ENCODE data around the gene SUMO2. TPM values are rescaled to one million over a fixed set of nuclear protein-coding genes. Genes with fewer than 3 reads are reported as not detected.

The SUMO2 gene
- total and polyA plus RNA-seq, 7 experiments from 2014 or later, result 173 to 494 (median 247) TPM

GRCh38 chr17:75154195-75155106 is 28.3 kb downstream of the SUMO2 start, which contains the start of gene JPT1:
Gene JPT1, minus strand, starts transcription at chr17:75154512. Its CDS starts 115 bp downstream, at chr17:75154397.
- Histone ChIP-seq H3K27ac (ENCODE audit: low read depth, low read length) (peak within 1 kb of the TSS; percentile 80), H3K4me3 (ENCODE audit: low read length) (peak within 1 kb of the TSS; percentile 84), H3K9me3 (ENCODE audit: control insufficient read depth in 2 of 3, low read length in 3 of 3) (no peaks in the 10 kb centered on the region), H3K4me1 (ENCODE audit: control insufficient read depth in 2 of 2, insufficient read depth in 2 of 2, low read length in 2 of 2) (peaks cover 0 to 18% of the 10 kb centered on the region in 2 donors), H3K36me3 (ENCODE audit: control insufficient read depth in 2 of 3, insufficient read depth in 3 of 3, low read length in 3 of 3) (peaks cover 0 to 6% (median 0%) of the 10 kb centered on the region in 3 experiments), H3K27me3 (ENCODE audit: control insufficient read depth in 2 of 2, insufficient read depth in 2 of 2, low read length in 2 of 2) (no peaks in the 10 kb centered on the region)
- H3K9me3 Mint-ChIP-seq, result peaks cover 0 to 5% (median 0%) of the 10 kb centered on the region in 11 donors
- no peaks in the 10 kb centered on the region for H3K27me3 Mint-ChIP-seq
- H3K36me3 Mint-ChIP-seq, result peaks cover 0 to 11% (median 0%) of the 10 kb centered on the region in 5 donors
- H3K4me1 Mint-ChIP-seq, result peaks cover 11 to 39% (median 36%) of the 10 kb centered on the region in 7 donors
- peak; percentile 100 for ATAC-seq
- H3K4me3 Mint-ChIP-seq, result peak within 1 kb of the TSS; percentile 88 to 98 (median 94)
- H3K27ac Mint-ChIP-seq, result peak within 1 kb of the TSS; percentile 78 to 96 (median 92)
- POLR2A ChIA-PET, result interaction anchor here (0.6 to 2.5 kb wide), 13 partner anchors 8 to 135 kb away, joined by 3 to 8 read pairs (median 3); partner anchors contain the start of genes NT5C, SLC16A5 and SLC25A19
- CTCF ChIA-PET, result interaction anchor here (0.5 kb wide), 1 partner anchor 26 kb away, joined by 3 read pairs; no protein-coding TSS in a partner anchor
- intact Hi-C loops (cut with micrococcal nuclease), result loop anchor here (1.0 kb wide), 11 partner anchors 11 to 281 kb away; partner anchors contain the start of genes NT5C (in 2 of the 2), SLC25A19 (in 2 of the 2), ARMC7 (in 1 of the 2) and GGA3 (in 1 of the 2)
- peak; percentile 82 to 98 (median 96) for DNase-seq

- Histone ChIP-seq H3K27ac (ENCODE audit: low read depth, low read length) (peak overlapping the region; percentile 80), H3K4me1 (ENCODE audit: control insufficient read depth in 2 of 2, insufficient read depth in 2 of 2, low read length in 2 of 2) (peaks cover 0 to 18% of the 10 kb centered on the region in 2 donors), H3K27me3 (ENCODE audit: control insufficient read depth in 2 of 2, insufficient read depth in 2 of 2, low read length in 2 of 2) (no peaks in the 10 kb centered on the region), H3K4me3 (ENCODE audit: low read length) (peak overlapping the region; percentile 84), H3K36me3 (ENCODE audit: control insufficient read depth in 2 of 3, insufficient read depth in 3 of 3, low read length in 3 of 3) (peaks cover 0 to 6% (median 0%) of the 10 kb centered on the region in 3 experiments), H3K9me3 (ENCODE audit: control insufficient read depth in 2 of 3, low read length in 3 of 3) (no peaks in the 10 kb centered on the region)
- peak in 3 of 9 donors; percentile 7 to 58 (median 12) for DNase-seq
- Mint-ChIP-seq H3K36me3 (peaks cover 0 to 11% (median under 1%) of the 10 kb centered on the region in 5 donors), H3K4me1 (peaks cover 11 to 39% (median 36%) of the 10 kb centered on the region in 7 donors), H3K9me3 (peaks cover 0 to 5% (median 0%) of the 10 kb centered on the region in 11 donors), H3K27me3 (no peaks in the 10 kb centered on the region), H3K4me3 (peak overlapping the region; percentile 88 to 98 (median 93)), H3K27ac (peak overlapping the region; percentile 65 to 95 (median 85))
- POLR2A ChIA-PET, result interaction anchor here (1.0 to 2.5 kb wide), 8 partner anchors 8 to 117 kb away, joined by 3 to 8 read pairs (median 4); partner anchors contain the start of genes NT5C and SLC16A5
- CTCF ChIA-PET, result no interaction called here
- no peak for ATAC-seq
- intact Hi-C loops (cut with micrococcal nuclease), result loop anchor here (1.0 kb wide), 11 partner anchors 12 to 280 kb away; partner anchors contain the start of genes NT5C (in 2 of the 2), SLC25A19 (in 2 of the 2), ARMC7 (in 1 of the 2) and GGA3 (in 1 of the 2)
Measured at GRCh38 chr17:75153780-75154194, 29.0 kb downstream of the SUMO2 start.

DNA sequence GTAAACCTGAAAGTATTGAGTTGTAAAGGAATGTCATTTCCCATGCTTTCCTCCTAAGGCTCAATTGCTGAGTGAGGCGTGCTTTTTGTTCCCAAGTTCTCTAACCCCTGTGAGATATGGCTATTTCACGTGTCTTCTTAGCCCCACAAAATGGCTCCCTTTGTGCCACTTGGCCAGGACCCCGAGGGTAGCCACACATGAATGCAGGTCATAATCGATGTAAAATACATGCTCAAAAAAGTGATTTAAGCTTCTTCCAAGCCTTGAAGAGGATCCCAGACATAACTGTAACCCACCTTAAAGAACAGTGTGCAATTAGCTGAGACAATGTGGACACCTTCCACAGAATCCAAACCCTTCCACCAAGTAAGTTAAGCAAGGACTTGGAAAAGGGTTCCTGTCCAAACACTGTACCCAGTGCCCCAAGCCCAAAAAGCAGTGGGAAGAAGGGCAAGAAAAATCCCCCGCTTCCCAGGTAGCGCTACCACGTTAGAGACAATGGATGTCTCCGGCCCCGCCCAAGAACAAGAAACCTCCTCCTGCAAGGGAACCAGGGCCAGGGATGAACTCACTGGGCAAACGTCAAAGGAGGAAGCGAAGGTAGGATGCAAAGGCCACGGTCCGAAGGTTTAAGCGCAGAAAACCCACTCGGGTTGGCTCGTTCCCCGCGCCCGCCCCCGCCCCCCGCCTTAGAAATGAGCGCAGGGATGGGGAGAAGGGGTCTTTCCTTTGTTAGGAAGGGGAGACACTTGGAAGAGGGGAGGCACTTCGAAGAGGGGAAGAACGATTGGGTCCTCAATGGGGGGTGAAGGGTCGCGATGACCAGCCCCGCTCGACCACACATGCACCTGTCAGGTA is 29.6 kb downstream of the SUMO2 start:
- peak in 1 of 9 donors; percentile 49 for DNase-seq
- Mint-ChIP-seq H3K36me3 (peaks cover 0 to 14% (median 4%) of the 10 kb centered on the region in 5 donors), H3K4me1 (peaks cover 11 to 44% (median 39%) of the 10 kb centered on the region in 7 donors), H3K9me3 (peaks cover 0 to 5% (median 0%) of the 10 kb centered on the region in 11 donors), H3K27ac (peak overlapping the region; percentile 65 to 95 (median 85)), H3K27me3 (no peaks in the 10 kb centered on the region), H3K4me3 (peak overlapping the region; percentile 88 to 98 (median 93))
- Histone ChIP-seq H3K27ac (ENCODE audit: low read depth, low read length) (peak overlapping the region; percentile 80), H3K4me3 (ENCODE audit: low read length) (peak overlapping the region; percentile 84), H3K27me3 (ENCODE audit: control insufficient read depth in 2 of 2, insufficient read depth in 2 of 2, low read length in 2 of 2) (no peaks in the 10 kb centered on the region), H3K4me1 (ENCODE audit: control insufficient read depth in 2 of 2, insufficient read depth in 2 of 2, low read length in 2 of 2) (peaks cover 0 to 18% of the 10 kb centered on the region in 2 donors), H3K36me3 (ENCODE audit: control insufficient read depth in 2 of 3, insufficient read depth in 3 of 3, low read length in 3 of 3) (peaks cover 0 to 11% (median 0%) of the 10 kb centered on the region in 3 experiments), H3K9me3 (ENCODE audit: control insufficient read depth in 2 of 3, low read length in 3 of 3) (no peaks in the 10 kb centered on the region)
- ATAC-seq, result no peak
- ChIA-PET POLR2A (interaction anchor here (1.1 kb wide), 1 partner anchor 15 kb away, joined by 4 read pairs; no protein-coding TSS in a partner anchor), CTCF (no interaction called here)
- intact Hi-C loops (cut with micrococcal nuclease), result no loop called here

GRCh38 chr17:75152523-75152921 is 30.2 kb downstream of the SUMO2 start:
- no peak for ATAC-seq

DNA sequence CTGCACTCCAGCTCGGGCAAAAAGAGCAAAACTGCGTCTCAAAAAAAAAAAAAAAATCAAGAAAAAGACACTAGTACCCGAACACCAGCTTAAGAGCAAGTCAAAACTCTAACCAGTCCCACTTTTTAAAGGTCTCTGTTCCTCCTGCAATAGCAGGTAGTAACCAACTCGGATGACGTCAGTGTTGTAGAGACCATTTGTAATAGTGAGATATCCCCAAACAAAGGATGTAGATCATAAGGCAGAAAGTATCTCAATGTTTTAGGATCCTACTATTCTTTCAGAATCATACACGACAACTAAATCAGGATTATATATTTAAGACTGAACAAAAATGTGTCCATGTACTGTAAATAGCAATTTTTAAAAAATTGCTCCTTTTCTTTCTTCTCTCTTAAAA is 30.8 kb downstream of the SUMO2 start:
- DNase-seq (no peak), ATAC-seq (no peak)
- Mint-ChIP-seq H3K4me1 (peaks cover 18 to 52% (median 37%) of the 10 kb centered on the region in 7 donors), H3K27me3 (no peaks in the 10 kb centered on the region), H3K4me3 (peak overlapping the region in 7 of 10 donors; percentile 12 to 98 (median 93)), H3K27ac (peak overlapping the region in 4 of 9 donors; percentile 19 to 95 (median 88)), H3K36me3 (peaks cover 0 to 24% (median 7%) of the 10 kb centered on the region in 5 donors), H3K9me3 (peaks cover 0 to 5% (median 0%) of the 10 kb centered on the region in 11 donors)
- intact Hi-C loops (cut with micrococcal nuclease), result no loop called here
- CTCF ChIA-PET, result no interaction called here
- peaks cover 0 to 23% (median 0%) of the 10 kb centered on the region in 3 experiments for H3K36me3 ChIP-seq (ENCODE audit: control insufficient read depth in 2 of 3, insufficient read depth in 3 of 3, low read length in 3 of 3)
- POLR2A ChIA-PET, result interaction anchor here (0.7 to 1.2 kb wide), 3 partner anchors 38 to 109 kb away, joined by 3 read pairs; partner anchors contain the start of genes GGA3 and MRPS7
- no peak overlapping the region for H3K27ac ChIP-seq (ENCODE audit: low read depth, low read length)
- peaks cover 0 to 18% of the 10 kb centered on the region in 2 donors for H3K4me1 ChIP-seq (ENCODE audit: control insufficient read depth in 2 of 2, insufficient read depth in 2 of 2, low read length in 2 of 2)
- H3K27me3 ChIP-seq (ENCODE audit: control insufficient read depth in 2 of 2, insufficient read depth in 2 of 2, low read length in 2 of 2), result no peaks in the 10 kb centered on the region
- H3K9me3 ChIP-seq (ENCODE audit: control insufficient read depth in 2 of 3, low read length in 3 of 3), result no peaks in the 10 kb centered on the region
- no peak overlapping the region for H3K4me3 ChIP-seq (ENCODE audit: low read length)

More at GRCh38 chr17:75152523-75152921, 30.2 kb downstream of the SUMO2 start:
- peaks cover 0 to 17% (median 0%) of the 10 kb centered on the region in 3 experiments for H3K36me3 ChIP-seq (ENCODE audit: control insufficient read depth in 2 of 3, insufficient read depth in 3 of 3, low read length in 3 of 3)
- no peaks in the 10 kb centered on the region for H3K27me3 ChIP-seq (ENCODE audit: control insufficient read depth in 2 of 2, insufficient read depth in 2 of 2, low read length in 2 of 2)
- peaks cover 0 to 5% (median 0%) of the 10 kb centered on the region in 11 donors for H3K9me3 Mint-ChIP-seq
- H3K9me3 ChIP-seq (ENCODE audit: control insufficient read depth in 2 of 3, low read length in 3 of 3), result no peaks in the 10 kb centered on the region
- no peaks in the 10 kb centered on the region for H3K27me3 Mint-ChIP-seq
- H3K4me3 Mint-ChIP-seq, result peak overlapping the region; percentile 88 to 98 (median 93)
- H3K4me1 ChIP-seq (ENCODE audit: control insufficient read depth in 2 of 2, insufficient read depth in 2 of 2, low read length in 2 of 2), result peaks cover 0 to 18% of the 10 kb centered on the region in 2 donors
- H3K4me1 Mint-ChIP-seq, result peaks cover 12 to 49% (median 39%) of the 10 kb centered on the region in 7 donors
- intact Hi-C loops (cut with micrococcal nuclease), result no loop called here
- peak overlapping the region in 7 of 9 donors; percentile 1 to 95 (median 83) for H3K27ac Mint-ChIP-seq
- ChIA-PET POLR2A (interaction anchor here (1.1 kb wide), 1 partner anchor 16 kb away, joined by 4 read pairs; no protein-coding TSS in a partner anchor), CTCF (no interaction called here)
- DNase-seq, result no peak
- H3K27ac ChIP-seq (ENCODE audit: low read depth, low read length), result no peak overlapping the region
- H3K4me3 ChIP-seq (ENCODE audit: low read length), result peak overlapping the region; percentile 84
- H3K36me3 Mint-ChIP-seq, result peaks cover 0 to 20% (median 4%) of the 10 kb centered on the region in 5 donors

All from naive thymus-derived CD4-positive, alpha-beta T cell (primary cell).